GM21515 (cell line): ENCODE results near the gene COL9A2.

Source experiments
- ATAC-seq: cut with Tn5 transposase; IDR thresholded peaks from one replicate; pipeline ENCODE4 v1.9.1; 2021; ENCODE audit not compliant: unreplicated experiment

COL9A2 gene

DNA sequence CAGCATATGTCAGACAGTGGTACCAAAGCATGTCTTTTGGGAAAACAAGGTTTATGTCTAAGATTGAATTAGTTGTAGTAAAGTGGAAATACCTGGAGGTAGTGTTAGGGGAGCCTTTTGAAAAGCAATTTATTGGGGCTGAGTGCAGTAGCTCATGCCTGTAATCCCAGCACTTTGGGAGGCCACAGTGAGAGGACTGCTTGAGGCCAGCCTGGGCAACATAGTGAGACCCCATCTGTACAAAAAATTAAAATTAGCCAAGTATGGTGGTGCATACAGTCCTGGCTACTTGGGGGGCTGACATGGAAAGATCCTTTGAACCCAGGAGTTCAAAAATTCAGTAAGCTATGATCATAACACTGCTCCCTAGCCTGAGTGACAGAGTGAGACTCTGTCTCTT is 51.8 kb downstream of the COL9A2 start:
- no peak for ATAC-seq

DNA sequence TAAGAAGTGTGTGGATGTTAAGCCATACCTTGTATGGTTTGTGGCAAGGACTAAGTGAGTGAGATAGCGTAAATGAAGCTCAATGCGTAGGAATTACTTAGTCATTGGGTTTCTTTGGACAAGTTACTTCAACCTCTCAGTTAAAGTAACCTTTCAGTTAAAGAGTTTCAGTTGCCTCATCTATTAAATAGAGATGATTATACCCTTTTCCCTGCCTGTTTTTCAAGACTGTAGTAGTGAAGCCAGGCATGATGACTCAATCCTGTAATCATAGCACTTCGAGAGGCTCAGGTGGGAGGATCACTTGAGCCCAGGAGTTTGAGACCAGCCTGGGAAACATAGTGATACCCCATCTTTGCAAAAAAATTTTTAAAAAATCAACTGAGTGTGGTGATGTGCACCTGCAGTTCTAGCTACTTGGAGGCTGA is 52.7 kb downstream of the COL9A2 start:
- no peak for ATAC-seq

DNA sequence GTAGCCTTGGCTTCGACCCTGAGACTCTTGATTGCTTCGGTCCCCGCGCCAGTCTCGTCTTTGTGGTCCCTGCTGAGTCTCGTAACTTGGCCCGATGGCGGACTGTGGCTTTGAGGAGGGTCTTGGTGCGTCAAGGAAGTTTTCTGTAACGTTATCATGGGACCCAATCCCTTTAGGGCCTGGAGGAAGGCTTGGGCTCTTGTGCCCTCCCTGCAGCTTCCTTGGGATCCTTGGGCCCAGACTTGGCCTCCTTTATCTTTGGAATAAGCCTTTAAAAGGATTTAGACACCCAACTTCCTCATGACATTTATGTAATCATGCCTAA is 58.7 kb downstream of the COL9A2 start:
- ATAC-seq = no peak

DNA sequence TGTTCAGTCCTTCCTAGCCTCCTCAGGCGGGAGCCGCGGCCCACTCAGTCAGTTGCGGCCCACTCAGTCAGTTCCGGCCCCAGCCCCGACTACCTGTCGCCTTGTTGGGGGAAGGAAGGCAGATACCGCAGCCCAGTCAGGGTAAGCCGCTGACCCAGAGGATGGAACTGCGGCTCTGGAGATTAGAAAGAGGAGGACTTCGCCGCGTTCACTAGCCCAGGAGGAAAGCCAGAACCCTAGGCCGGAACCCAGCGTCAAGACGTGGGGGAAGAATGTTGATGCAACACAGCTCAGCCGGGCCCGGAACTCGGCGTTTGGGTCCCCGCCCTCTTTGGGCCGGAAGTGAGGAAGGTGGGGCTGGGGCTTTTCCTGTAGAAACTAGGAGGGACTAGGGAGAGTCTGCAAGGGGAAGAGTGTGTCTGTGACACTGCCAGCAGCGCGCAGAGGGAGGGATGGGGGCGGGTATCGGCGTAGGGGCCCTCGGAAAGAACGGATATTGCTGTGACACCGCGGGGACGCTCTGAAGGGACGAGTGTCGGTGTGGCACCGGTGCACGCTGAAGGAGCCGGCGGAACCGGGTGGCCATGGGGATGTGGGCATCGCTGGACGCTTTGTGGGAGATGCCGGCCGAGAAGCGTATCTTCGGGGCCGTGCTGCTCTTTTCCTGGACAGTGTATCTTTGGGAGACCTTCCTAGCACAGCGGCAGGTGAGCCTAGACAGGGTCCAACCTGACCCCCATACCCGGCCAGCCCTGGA is 59.2 kb downstream of the COL9A2 start, which contains the start of gene ZMPSTE24:
ZMPSTE24 (plus strand) TSS at position 549 of the 757 bp plus-strand sequence; CDS start at position 585, 36 bp downstream.
- peak; percentile 91 for ATAC-seq

DNA sequence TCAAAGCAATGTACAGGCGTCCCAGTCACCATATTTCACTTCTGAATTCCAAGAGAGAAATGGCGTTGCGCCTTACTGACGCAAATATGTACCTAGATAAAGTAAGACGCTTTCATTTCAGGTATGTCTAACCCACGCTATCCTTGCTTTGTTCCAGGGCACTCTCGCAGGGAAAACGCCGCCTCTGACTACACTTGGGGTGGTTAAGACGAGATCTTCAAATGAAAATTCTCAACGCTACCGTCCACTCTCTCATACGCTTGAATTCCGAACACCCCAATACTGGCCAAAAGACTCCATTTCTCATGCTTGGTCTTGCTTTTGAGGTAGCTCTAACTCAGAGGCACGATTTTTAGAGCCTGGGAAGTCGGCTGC is 59.8 kb downstream of the COL9A2 start:
- peak; percentile 10 for ATAC-seq

DNA sequence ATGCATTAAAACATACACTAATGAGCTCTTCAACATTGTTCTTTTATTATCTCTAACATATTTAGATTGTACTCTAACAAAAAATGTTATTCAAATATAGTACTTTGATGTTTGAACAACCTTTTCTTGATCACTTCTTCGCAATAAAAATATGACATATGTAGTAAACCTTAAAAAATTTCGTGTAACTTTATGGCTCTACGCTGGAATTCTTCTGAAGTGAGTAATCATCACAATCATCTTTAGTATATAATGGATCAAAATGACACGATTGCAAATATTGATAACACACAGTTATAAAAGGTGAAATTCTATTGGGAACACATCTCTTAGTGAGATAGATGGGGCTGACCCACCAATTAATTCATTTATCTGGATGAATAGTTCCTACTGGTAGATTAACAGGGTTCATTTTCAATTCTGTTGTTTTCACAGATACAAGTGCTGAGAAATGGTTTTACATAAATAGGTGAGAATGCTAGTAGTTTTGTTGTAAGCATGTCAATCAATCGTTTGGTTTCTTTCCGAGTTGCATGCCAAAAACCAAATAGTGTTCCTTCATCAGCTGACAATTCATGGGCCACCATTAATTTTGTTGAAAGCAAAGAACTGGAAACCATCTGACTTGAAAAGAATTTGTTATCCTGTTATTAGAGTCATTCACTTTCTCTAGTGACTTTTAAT is 60.5 kb downstream of the COL9A2 start:
- ATAC-seq = no peak

DNA sequence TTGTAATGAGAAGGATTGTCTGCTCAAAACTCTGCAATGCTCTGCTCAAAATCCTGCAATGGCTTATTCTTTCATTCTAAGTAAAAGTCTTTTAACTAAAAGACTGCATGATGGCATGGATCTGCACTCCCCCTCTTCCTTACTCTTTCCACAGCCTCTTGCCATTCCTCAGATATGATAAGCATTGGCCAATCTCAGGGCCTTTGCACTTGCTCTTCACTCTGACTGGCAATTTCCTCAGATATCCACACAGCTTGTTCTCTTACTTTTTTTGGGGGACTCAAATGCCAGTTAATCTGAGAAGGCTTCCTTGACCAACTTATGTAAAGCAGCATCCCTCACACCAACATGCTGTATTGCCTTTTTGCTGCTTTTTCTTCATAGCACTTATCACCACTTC is 61.9 kb downstream of the COL9A2 start:
- no peak for ATAC-seq

DNA sequence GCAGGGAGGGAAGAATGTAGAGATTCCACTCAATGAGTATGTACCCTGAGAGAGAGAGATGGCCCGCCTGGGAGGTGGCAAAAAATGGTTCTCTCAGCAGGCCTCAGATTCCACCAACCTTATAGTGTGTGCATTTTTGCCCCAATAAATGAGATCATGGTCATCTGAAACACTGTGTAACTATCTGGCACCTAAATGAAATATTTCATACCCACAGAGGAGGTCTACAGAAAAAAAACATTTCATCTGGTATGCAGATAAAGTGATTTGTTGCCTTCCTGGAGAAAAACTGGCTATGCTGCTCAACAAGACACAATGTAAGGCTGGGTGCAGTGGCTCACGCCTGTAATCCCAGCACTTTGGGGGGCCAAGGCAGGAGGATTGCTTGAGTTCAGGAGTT is 64.5 kb downstream of the COL9A2 start:
- no peak for ATAC-seq

DNA sequence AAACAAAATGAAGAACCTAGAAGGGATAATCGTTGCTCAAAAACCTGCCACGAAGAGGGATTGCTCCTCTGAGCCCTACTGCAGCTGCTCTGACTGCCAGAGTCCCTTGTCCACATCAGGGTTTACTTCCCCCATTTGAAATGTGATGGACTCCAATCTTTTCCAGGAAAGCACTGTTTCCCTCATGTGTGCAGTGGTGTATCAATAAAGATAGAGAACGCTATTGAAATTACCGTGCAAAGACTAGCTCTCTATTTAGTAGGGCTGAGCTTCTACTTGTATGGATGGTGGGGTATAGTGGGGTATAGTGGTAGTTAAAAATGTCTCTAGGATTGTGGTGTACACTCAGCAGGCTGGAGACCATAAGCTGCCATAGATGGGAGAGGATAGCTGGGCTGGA is 65.6 kb downstream of the COL9A2 start:
- no peak for ATAC-seq
